Osteocyte (in vitro differentiated cells): ENCODE results near the gene ZNF773. TPM values are rescaled to one million over a fixed set of nuclear protein-coding genes. Genes with fewer than 3 reads are reported as not detected.
A peak's percentile ranks its signal among the peaks of the same experiment; 100 is the strongest.

Experiments used
- DNase-seq: peaks from one replicate; pipeline ENCODE4 v3.0.0; 2021; ENCODE audit warnings: mixed read lengths; ENCODE audit not compliant: unreplicated experiment; ENCODE audit errors: extremely low spot score
- H3K27ac Mint-ChIP-seq: one replicate; pipeline ENCODE4 v1.8.0; 2021; ENCODE audit warnings: mild to moderate bottlenecking, mixed read lengths; ENCODE audit not compliant: unreplicated experiment
- H3K27me3 Mint-ChIP-seq: one replicate; pipeline ENCODE4 v1.8.0; 2021; ENCODE audit warnings: mixed read lengths; ENCODE audit not compliant: unreplicated experiment
- H3K36me3 Mint-ChIP-seq: one replicate; pipeline ENCODE4 v1.8.0; 2021; ENCODE audit warnings: mixed read lengths; ENCODE audit not compliant: unreplicated experiment
- H3K4me1 Mint-ChIP-seq: one replicate; pipeline ENCODE4 v1.8.0; 2021; ENCODE audit warnings: mixed read lengths; ENCODE audit not compliant: unreplicated experiment
- H3K4me3 Mint-ChIP-seq: one replicate; pipeline ENCODE4 v1.8.0; 2021; ENCODE audit warnings: mild to moderate bottlenecking, moderate library complexity, mixed read lengths; ENCODE audit not compliant: unreplicated experiment
- H3K9me3 Mint-ChIP-seq: one replicate; pipeline ENCODE4 v1.8.0; 2021; ENCODE audit warnings: mixed read lengths; ENCODE audit not compliant: unreplicated experiment
- CTCF ChIP-seq: fragments of 200-600 bp; sonication (generic); IDR thresholded peaks from 2 replicates; pipeline ENCODE4 v1.5.0; 2021; ENCODE audit warnings: antibody characterized with exemption, mild to moderate bottlenecking, moderate library complexity
- total RNA-seq: library from RNA; stranded (reverse); gene quantifications from 2 replicates; pipeline ENCODE4 v1.2.1, GENCODE V29; 2021

The ZNF773 gene
- total RNA-seq, 1 donor from 2014 or later, result 7.4 TPM

- Mint-ChIP-seq H3K4me1 (no peaks in the 10 kb centered on the region), H3K9me3 (peaks cover 69% of the 10 kb centered on the region), H3K27me3 (no peaks in the 10 kb centered on the region), H3K27ac (no peak overlapping the region), H3K36me3 (peaks cover 97% of the 10 kb centered on the region), H3K4me3 (no peak overlapping the region)
- no peak for TF ChIP-seq CTCF
- no peak for DNase-seq
Observed at GRCh38 chr19:57537953-57538547, 38.3 kb downstream of the ZNF773 start.

GRCh38 chr19:57546513-57546912 is 46.8 kb downstream of the ZNF773 start:
- H3K27me3 Mint-ChIP-seq, result no peaks in the 10 kb centered on the region
- no peak for TF ChIP-seq CTCF
- peaks cover 64% of the 10 kb centered on the region for H3K9me3 Mint-ChIP-seq
- no peaks in the 10 kb centered on the region for H3K4me1 Mint-ChIP-seq
- no peak overlapping the region for H3K27ac Mint-ChIP-seq
- no peak overlapping the region for H3K4me3 Mint-ChIP-seq
- DNase-seq, result no peak
- peaks cover 91% of the 10 kb centered on the region for H3K36me3 Mint-ChIP-seq

GRCh38 chr19:57552432-57552831 is 52.7 kb downstream of the ZNF773 start:
- H3K9me3 Mint-ChIP-seq, result peaks cover 61% of the 10 kb centered on the region
- no peak overlapping the region for H3K27ac Mint-ChIP-seq
- no peaks in the 10 kb centered on the region for H3K27me3 Mint-ChIP-seq
- TF ChIP-seq CTCF, result no peak
- no peak for DNase-seq
- H3K4me3 Mint-ChIP-seq, result no peak overlapping the region
- H3K36me3 Mint-ChIP-seq, result peaks cover 96% of the 10 kb centered on the region
- H3K4me1 Mint-ChIP-seq, result no peaks in the 10 kb centered on the region

- DNase-seq, result no peak
- H3K27me3 Mint-ChIP-seq, result no peaks in the 10 kb centered on the region
- H3K4me1 Mint-ChIP-seq, result peaks cover 17% of the 10 kb centered on the region
- H3K36me3 Mint-ChIP-seq, result peaks cover 59% of the 10 kb centered on the region
- peak overlapping the region; percentile 93 for H3K4me3 Mint-ChIP-seq
- no peak overlapping the region for H3K27ac Mint-ChIP-seq
- no peak for TF ChIP-seq CTCF
- H3K9me3 Mint-ChIP-seq, result peaks cover 53% of the 10 kb centered on the region
Observed at GRCh38 chr19:57557659-57558058, 57.9 kb downstream of the ZNF773 start.

Other genes with a start within 250 kb of the ZNF773 start
- 85.1 and 86.1 TPM in 2 replicates for gene ZNF460, start 219.5 kb upstream of the ZNF773 start, total RNA-seq
- gene ZNF543, start 179.5 kb upstream of the ZNF773 start, total RNA-seq, result 7.1 and 7.3 TPM in 2 replicates
- 9.5 and 11.0 TPM in 2 replicates for gene ZNF304, start 148.7 kb upstream of the ZNF773 start, total RNA-seq
- 10.9 and 13.4 TPM in 2 replicates for gene TRAPPC2B, start 136.4 kb upstream of the ZNF773 start, total RNA-seq
- 3.4 and 5.5 TPM in 2 replicates for gene ZNF547, start 136.4 kb upstream of the ZNF773 start, total RNA-seq
- gene ZNF548, start 110.1 kb upstream of the ZNF773 start, total RNA-seq, result 18.3 and 19.8 TPM in 2 replicates
- gene ZNF17, start 88.8 kb upstream of the ZNF773 start, total RNA-seq, result 12.4 and 12.7 TPM in 2 replicates
- gene ZNF749, start 64.6 kb upstream of the ZNF773 start, total RNA-seq, result 9.4 and 9.5 TPM in 2 replicates
- 0.62 and 0.68 TPM in 2 replicates for gene VN1R1, start 42.8 kb upstream of the ZNF773 start, total RNA-seq
- gene ZNF772, start 22.4 kb upstream of the ZNF773 start, total RNA-seq, result 10.4 and 10.8 TPM in 2 replicates
- 11.8 and 13.5 TPM in 2 replicates for gene ZNF419, start 12.2 kb upstream of the ZNF773 start, total RNA-seq
- 7.3 and 9.0 TPM in 2 replicates for gene ZNF549, start 27.4 kb downstream of the ZNF773 start, total RNA-seq
- gene ZNF550, start 59.9 kb downstream of the ZNF773 start, total RNA-seq, result 10.3 and 11.0 TPM in 2 replicates
- gene ZNF416, start 79.0 kb downstream of the ZNF773 start, total RNA-seq, result 6.5 and 6.8 TPM in 2 replicates
- 6.8 and 7.1 TPM in 2 replicates for gene ZIK1, start 84.2 kb downstream of the ZNF773 start, total RNA-seq
- gene ZNF530, start 99.9 kb downstream of the ZNF773 start, total RNA-seq, result 2.4 and 2.8 TPM in 2 replicates
- 19.6 and 20.0 TPM in 2 replicates for gene ZNF134, start 114.3 kb downstream of the ZNF773 start, total RNA-seq
- gene ZNF211, start 133.2 kb downstream of the ZNF773 start, total RNA-seq, result 11.9 and 14.4 TPM in 2 replicates
- not detected in 2 replicates for gene ZSCAN4, start 169.0 kb downstream of the ZNF773 start, total RNA-seq
- 6.1 and 6.3 TPM in 2 replicates for gene ZNF551, start 182.0 kb downstream of the ZNF773 start, total RNA-seq
- 18.0 and 18.9 TPM in 2 replicates for gene ZNF154, start 209.3 kb downstream of the ZNF773 start, total RNA-seq
- 7.1 TPM in 2 replicates for gene ZNF671, start 227.7 kb downstream of the ZNF773 start, total RNA-seq
- gene ZNF776, start 246.9 kb downstream of the ZNF773 start, total RNA-seq, result 16.9 and 21.0 TPM in 2 replicates